Progenitor cell of endocrine pancreas (in vitro differentiated cells): Measurements from ENCODE around the gene CNPY1. TPM values are rescaled to one million over a fixed set of nuclear protein-coding genes. Genes with fewer than 3 reads are reported as not detected.

Experiments
- DNase-seq: peaks from one replicate; pipeline ENCODE4 v3.0.0; 2021; ENCODE audit warnings: low spot score; ENCODE audit not compliant: unreplicated experiment
- H3K27ac Mint-ChIP-seq: 2 replicates; pipeline ENCODE4 v1.8.0; 2021; ENCODE audit warnings: mild to moderate bottlenecking, moderate library complexity, mixed read lengths
- H3K27me3 Mint-ChIP-seq: 2 replicates; pipeline ENCODE4 v1.8.0; 2021; ENCODE audit warnings: mixed read lengths
- H3K36me3 Mint-ChIP-seq: 2 replicates; pipeline ENCODE4 v1.8.0; 2022; ENCODE audit warnings: mixed read lengths; ENCODE audit not compliant: insufficient read depth
- H3K4me1 Mint-ChIP-seq: 2 replicates; pipeline ENCODE4 v1.8.0; 2021; ENCODE audit warnings: low read depth, mixed read lengths
- H3K4me3 Mint-ChIP-seq: 2 replicates; pipeline ENCODE4 v1.8.0; 2021; ENCODE audit warnings: low read depth, mild to moderate bottlenecking, moderate library complexity, mixed read lengths
- H3K9me3 Mint-ChIP-seq: 2 replicates; pipeline ENCODE4 v1.8.0; 2021; ENCODE audit warnings: low read depth, mixed read lengths
- CTCF ChIP-seq: fragments of 200-600 bp; sonication (generic); IDR thresholded peaks from one replicate; pipeline ENCODE4 v1.5.0; 2021; ENCODE audit warnings: antibody characterized with exemption, mild to moderate bottlenecking; ENCODE audit not compliant: unreplicated experiment
- total RNA-seq: library from RNA; stranded (reverse); gene quantifications from 2 replicates; pipeline ENCODE4 v1.2.1, GENCODE V29; 2021

The CNPY1 gene
- total RNA-seq, 1 donor from 2014 or later: not detected

- no peak for DNase-seq
- Mint-ChIP-seq H3K27ac (no peak overlapping the region), H3K4me1 (peaks cover 3% of the 10 kb centered on the region), H3K27me3 (peaks cover 99% of the 10 kb centered on the region), H3K4me3 (peak overlapping the region; percentile 8), H3K36me3 (no peaks in the 10 kb centered on the region), H3K9me3 (no peaks in the 10 kb centered on the region)
- TF ChIP-seq CTCF: no peak
Observed at GRCh38 chr7:155510975-155511701, 35.2 kb downstream of the CNPY1 start.

- peaks cover 99% of the 10 kb centered on the region for H3K27me3 Mint-ChIP-seq
- peak overlapping the region; percentile 61 for H3K4me3 Mint-ChIP-seq
- H3K9me3 Mint-ChIP-seq: no peaks in the 10 kb centered on the region
- H3K27ac Mint-ChIP-seq: peak overlapping the region; percentile 50
- H3K4me1 Mint-ChIP-seq: peaks cover 3% of the 10 kb centered on the region
- TF ChIP-seq CTCF: peak; percentile 42
- DNase-seq: no peak
- no peaks in the 10 kb centered on the region for H3K36me3 Mint-ChIP-seq
Observed at GRCh38 chr7:155509725-155510551, 36.4 kb downstream of the CNPY1 start.

DNA sequence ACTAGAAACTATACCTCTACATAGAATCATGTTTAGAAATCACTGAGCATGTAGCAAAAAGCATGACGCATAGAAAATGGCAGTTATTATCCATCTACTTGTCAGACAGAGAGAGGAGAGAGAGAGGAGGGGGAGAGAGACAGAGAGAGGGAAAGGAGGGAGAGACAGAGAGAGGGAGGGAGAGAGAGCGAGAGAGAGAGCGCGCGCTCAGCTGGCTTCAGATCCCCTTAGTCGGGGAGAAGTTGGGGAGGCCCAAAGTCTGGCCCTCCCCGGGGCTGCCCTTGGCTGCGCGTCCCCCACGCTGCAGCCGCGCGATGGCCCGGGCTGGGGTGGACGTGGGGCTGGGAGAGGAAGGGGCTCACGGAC lies 37.0 kb downstream of the CNPY1 start:
- no peak for DNase-seq
- Mint-ChIP-seq H3K27me3 (peaks cover 99% of the 10 kb centered on the region), H3K4me1 (peaks cover 3% of the 10 kb centered on the region)

DNA sequence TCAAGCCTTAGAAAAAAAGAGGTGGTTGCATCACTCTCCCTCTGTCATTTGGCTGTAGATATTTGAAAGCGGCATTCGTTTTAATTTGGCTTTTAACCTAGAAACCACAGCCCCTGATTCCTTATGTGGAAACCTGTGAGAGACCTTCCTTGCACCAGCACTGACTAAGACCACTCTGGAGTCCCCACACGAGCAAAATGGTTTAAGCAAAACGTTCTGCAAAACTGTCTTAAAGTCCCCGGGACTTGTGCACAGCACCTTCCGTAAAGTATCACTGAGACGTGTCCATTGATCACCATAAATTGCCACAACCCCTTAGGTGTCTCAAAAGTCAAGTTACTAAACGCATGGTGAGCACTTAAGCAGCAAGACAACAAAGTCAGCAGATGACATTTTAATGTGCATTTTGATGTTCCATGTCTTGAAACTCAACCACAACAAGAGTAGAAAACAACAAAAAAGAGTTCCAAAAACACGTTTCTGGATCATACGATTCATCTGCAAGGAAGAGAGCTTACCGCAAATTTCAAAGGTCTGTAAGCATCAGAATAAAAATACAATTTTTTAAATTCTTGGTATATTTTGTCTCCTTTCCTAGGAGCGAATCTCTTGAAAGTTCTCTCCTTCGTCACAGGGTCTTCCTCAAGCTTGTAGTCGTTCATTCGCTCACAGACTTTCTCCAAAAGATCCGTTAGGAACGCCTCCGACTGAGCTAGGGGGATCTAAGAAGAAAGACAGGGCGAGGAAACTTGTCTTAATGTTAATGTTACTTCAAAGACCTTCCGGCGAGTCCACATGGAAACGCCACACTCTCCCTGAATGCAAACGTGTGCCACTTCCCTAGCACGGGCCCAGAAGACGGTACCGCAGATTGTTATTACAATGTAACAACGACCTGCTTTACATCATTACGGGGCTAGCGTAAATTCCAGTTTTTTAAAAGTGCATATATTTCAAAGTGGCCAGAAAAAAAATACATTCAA lies 37.7 kb downstream of the CNPY1 start:
- Mint-ChIP-seq H3K36me3 (no peaks in the 10 kb centered on the region), H3K4me3 (peak overlapping the region; percentile 54), H3K9me3 (no peaks in the 10 kb centered on the region), H3K27ac (peak overlapping the region; percentile 37), H3K4me1 (peaks cover 3% of the 10 kb centered on the region), H3K27me3 (peaks cover 99% of the 10 kb centered on the region)
- TF ChIP-seq CTCF: no peak
- no peak for DNase-seq

More for the DNA sequence above, 37.0 kb downstream of the CNPY1 start:
- no peaks in the 10 kb centered on the region for H3K9me3 Mint-ChIP-seq
- H3K4me3 Mint-ChIP-seq: peak overlapping the region; percentile 54
- no peak overlapping the region for H3K27ac Mint-ChIP-seq
- no peak for TF ChIP-seq CTCF
- H3K36me3 Mint-ChIP-seq: no peaks in the 10 kb centered on the region

DNA sequence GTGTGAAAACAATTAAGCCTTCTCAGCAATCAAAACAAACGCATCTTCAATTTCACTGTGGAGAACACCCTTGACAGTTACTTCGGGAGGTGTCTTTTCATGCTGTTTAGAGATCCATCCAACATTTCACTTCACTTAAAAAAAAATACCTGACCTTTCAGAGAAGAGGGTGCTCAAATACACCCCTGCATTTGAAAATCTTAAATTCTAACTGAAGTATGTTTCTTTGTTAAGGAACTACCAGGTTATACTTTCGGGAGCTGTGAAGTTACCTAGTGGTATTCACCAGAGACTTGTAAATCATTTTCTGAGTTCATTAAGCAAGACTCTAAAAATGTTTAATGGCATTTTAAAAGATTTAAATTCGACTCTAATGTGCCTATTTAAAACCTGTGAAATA lies 38.8 kb downstream of the CNPY1 start:
- no peak for DNase-seq
- Mint-ChIP-seq H3K36me3 (no peaks in the 10 kb centered on the region), H3K9me3 (no peaks in the 10 kb centered on the region), H3K27ac (no peak overlapping the region), H3K27me3 (peaks cover 99% of the 10 kb centered on the region), H3K4me3 (no peak overlapping the region), H3K4me1 (peaks cover 3% of the 10 kb centered on the region)
- TF ChIP-seq CTCF: no peak
